HepG2 (cell line): ENCODE data around the gene KCTD19. TPM values are rescaled to one million over a fixed set of nuclear protein-coding genes. Genes with fewer than 3 reads are reported as not detected.
A peak's percentile ranks its signal among the peaks of the same experiment; 100 is the strongest.

ENCODE experiments used
- CENPBD1 ChIP-seq: sonication (generic); formaldehyde crosslinking; IDR thresholded peaks from 2 replicates; pipeline ENCODE4 v1.8.0; 2022; ENCODE audit warnings: missing genetic modification reagents, low read depth, mild to moderate bottlenecking, borderline replicate concordance
- EED ChIP-seq: sonication (generic); formaldehyde crosslinking; IDR thresholded peaks from 2 replicates; pipeline ENCODE4 v1.5.0; 2020; ENCODE audit warnings: mild to moderate bottlenecking, missing genetic modification reagents
- ELF3 ChIP-seq: IDR thresholded peaks from 2 replicates; pipeline ENCODE4 v1.6.1; 2016; ENCODE audit warnings: missing genetic modification reagents, missing compliant biosample characterization
- PHF5A ChIP-seq: IDR thresholded peaks from one replicate; pipeline ENCODE4 v1.6.1; 2018; ENCODE audit warnings: low read depth, missing genetic modification reagents; ENCODE audit not compliant: unreplicated experiment
- PRDM10 ChIP-seq: sonication (generic); formaldehyde crosslinking; IDR thresholded peaks from 2 replicates; pipeline ENCODE4 v1.4.0; 2020; ENCODE audit warnings: low read depth, missing genetic modification reagents
- RAD51 ChIP-seq: fragments of 450-650 bp; IDR thresholded peaks from 2 replicates; pipeline ENCODE4 v1.6.1; 2016; ENCODE audit warnings: borderline replicate concordance
- RNF2 ChIP-seq: fragments of 450-650 bp; conservative IDR thresholded peaks from 2 replicates; pipeline ENCODE4 v1.6.1; 2016; ENCODE audit warnings: low read depth
- SKI ChIP-seq: fragments of 450-650 bp; IDR thresholded peaks from one replicate; pipeline ENCODE4 v1.6.1; 2018; ENCODE audit warnings: mild to moderate bottlenecking; ENCODE audit not compliant: partially characterized antibody
- SOX13 ChIP-seq, 3 experiments: fragments of 450-650 bp in 1 of 3; sonication (generic) in 1 of 3; formaldehyde crosslinking in 1 of 3; IDR thresholded peaks in 2 of 3; conservative IDR thresholded peaks in 1 of 3; 2 replicates each; pipeline versions ENCODE4 v1.5.0 to v1.6.1; 2016 to 2020; ENCODE audit warnings: antibody characterized with exemption in 1 of 3, mild to moderate bottlenecking in 1 of 3, missing compliant biosample characterization in 1 of 3, missing genetic modification reagents in 1 of 3, moderate library complexity in 1 of 3
- TSC22D2 ChIP-seq: sonication (generic); formaldehyde crosslinking; IDR thresholded peaks from 2 replicates; pipeline ENCODE4 v1.5.1; 2020; ENCODE audit warnings: missing genetic modification reagents, mild to moderate bottlenecking, borderline replicate concordance
- ZMYM3 ChIP-seq: sonication (generic); formaldehyde crosslinking; IDR thresholded peaks from 2 replicates; pipeline ENCODE4 v1.5.1; 2020; ENCODE audit warnings: mild to moderate bottlenecking, missing genetic modification reagents
- ZNF652 ChIP-seq: IDR thresholded peaks from 2 replicates; pipeline ENCODE4 v1.6.1; 2016; ENCODE audit warnings: low read depth, borderline replicate concordance
- polyA plus RNA-seq, 8 experiments: library from polyadenylated mRNA; depleted of rRNA in 3 of 8; stranded (reverse) in 7 of 8; unstranded in 1 of 8; fragments of >200 nt; fragmentation: Illumina TruSeq in 4 of 8; extraction: Trizol in 4 of 8; gene quantifications; 2 replicates each; pipeline versions ENCODE4 v1.2.1 to v1.2.3, GENCODE V29; 2011 to 2016; ENCODE audit warnings: low read depth in 4 of 8, missing spikeins in 1 of 8, mixed read lengths in 1 of 8; ENCODE audit not compliant: insufficient read depth in 1 of 8
- total RNA-seq, 5 experiments: library from RNA; depleted of rRNA; stranded (reverse); fragments of >200 nt; fragmentation: Illumina TruSeq; extraction: Trizol; gene quantifications; 2 replicates each; pipeline ENCODE4 v1.2.3, GENCODE V29; 2016; ENCODE audit warnings: low read depth in 1 of 5
- TF ChIP-seq, protein P1 (sequence below): IDR thresholded peaks from 2 replicates; pipeline ENCODE4 v1.6.1; 2016; ENCODE audit warnings: missing biosample characterization, missing genetic modification reagents, low read depth
- TF ChIP-seq, protein P2 (sequence below): sonication (generic); formaldehyde crosslinking; IDR thresholded peaks from 2 replicates; pipeline ENCODE4 v1.5.0; 2020; ENCODE audit warnings: missing genetic modification reagents
- TF ChIP-seq, protein P3 (sequence below): sonication (generic); formaldehyde crosslinking; conservative IDR thresholded peaks from 2 replicates; pipeline ENCODE4 v1.4.0; 2020; ENCODE audit warnings: missing genetic modification reagents
- TF ChIP-seq, protein P4 (sequence below): sonication (generic); formaldehyde crosslinking; IDR thresholded peaks from 2 replicates; pipeline ENCODE4 v1.9.0; 2022; ENCODE audit warnings: low read depth, missing genetic modification reagents

The KCTD19 gene
- total and polyA plus RNA-seq, 2 of the 13 experiments (the other 11 are each of a cell fraction or from before 2014, with no cell fraction given), result not detected

DNA sequence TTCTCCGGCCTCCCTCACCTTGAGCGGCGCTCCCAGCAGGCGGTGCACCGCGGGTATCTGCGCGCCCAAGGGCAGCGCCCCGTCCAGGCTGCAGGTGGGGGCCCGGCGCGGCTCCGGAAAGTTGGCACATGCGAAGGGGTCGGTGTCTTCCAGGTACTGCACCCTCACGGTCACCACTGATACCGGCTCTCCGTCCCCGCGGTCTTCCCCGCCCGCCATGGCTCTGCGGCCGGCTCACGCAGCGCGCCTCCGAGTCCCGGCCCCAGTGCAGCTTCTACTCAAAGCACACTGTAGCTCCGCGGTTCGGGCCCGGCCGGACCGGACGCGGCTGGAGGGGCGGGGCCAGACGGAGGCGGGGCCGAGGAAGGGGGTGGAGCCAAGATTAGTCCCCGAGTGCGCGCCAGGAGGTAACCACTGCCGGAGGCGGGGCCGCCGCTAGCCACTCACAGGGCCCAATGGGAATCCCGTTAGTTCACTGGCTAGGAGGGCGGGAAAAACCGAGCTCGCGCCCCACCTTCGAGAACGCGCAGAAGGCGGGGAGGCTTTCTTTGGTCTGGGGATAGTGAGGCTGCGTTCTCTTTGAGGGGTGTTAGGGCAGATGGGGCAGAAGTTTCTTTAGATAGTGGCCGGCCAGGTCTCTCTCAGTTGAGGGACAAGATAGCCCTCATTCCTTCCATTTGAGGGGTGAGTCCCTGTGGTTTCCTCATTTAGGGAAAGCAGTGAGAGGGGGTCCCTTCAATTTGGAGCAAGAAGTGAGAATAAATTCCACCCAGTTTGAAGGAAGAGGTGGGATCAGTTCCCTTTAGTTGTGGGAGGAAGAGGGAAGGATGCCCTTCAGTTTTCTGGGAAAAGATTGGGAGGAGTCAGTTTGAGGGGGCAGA lies 79.1 kb downstream of the KCTD19 start, which contains the start of gene FHOD1 (continued):
- TF ChIP-seq PRDM10 (CRISPR knock-in tag) (no peak), CENPBD1 (CRISPR knock-in tag) (no peak), TSC22D2 (CRISPR knock-in tag) (0 out of 2 replicates have a peak, but pooled peaks have one; percentile 42), SOX13 (IDR thresholded peaks at IDR 0.05) (no peak), SOX13 (CRISPR knock-in tag; conservative IDR thresholded peaks at IDR 0.05 in 1 of 2, IDR thresholded peaks at IDR 0.05 in 1 of 2) (peak in 1 of 2 experiments; percentile 49; a peak in 1 of 4 replicates), RNF2 (0 out of 2 replicates have a peak, but pooled peaks have one; percentile 54), ZNF652 (CRISPR knock-in tag) (peak; percentile 34; the same call in 1 of the 2 replicates), ELF3 (CRISPR knock-in tag) (no peak), SKI (no peak), ZMYM3 (CRISPR knock-in tag) (no peak), EED (CRISPR knock-in tag) (no peak; the same call in none of the 2 replicates), PHF5A (CRISPR knock-in tag) (no peak), RAD51 (no peak)
- TF ChIP-seq, protein P1, sequence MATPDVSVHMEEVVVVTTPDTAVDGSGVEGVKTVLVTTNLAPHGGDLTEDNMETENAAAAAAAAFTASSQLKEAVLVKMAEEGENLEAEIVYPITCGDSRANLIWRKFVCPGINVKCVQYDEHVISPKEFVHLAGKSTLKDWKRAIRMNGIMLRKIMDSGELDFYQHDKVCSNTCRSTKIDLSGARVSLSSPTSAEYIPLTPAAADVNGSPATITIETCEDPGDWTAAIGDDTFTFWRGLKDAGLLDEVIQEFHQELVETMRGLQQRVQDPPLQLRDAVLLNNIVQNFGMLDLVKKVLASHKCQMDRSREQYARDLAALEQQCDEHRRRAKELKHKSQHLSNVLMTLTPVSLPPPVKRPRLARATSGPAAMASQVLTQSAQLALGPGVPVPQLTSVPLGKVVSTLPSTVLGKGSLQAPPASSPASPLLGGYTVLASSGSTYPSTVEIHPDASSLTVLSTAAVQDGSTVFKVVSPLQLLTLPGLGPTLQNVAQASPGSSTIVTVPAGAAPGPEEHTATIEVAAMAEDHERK (CRISPR knock-in tag), result no peak
- TF ChIP-seq, protein P2, sequence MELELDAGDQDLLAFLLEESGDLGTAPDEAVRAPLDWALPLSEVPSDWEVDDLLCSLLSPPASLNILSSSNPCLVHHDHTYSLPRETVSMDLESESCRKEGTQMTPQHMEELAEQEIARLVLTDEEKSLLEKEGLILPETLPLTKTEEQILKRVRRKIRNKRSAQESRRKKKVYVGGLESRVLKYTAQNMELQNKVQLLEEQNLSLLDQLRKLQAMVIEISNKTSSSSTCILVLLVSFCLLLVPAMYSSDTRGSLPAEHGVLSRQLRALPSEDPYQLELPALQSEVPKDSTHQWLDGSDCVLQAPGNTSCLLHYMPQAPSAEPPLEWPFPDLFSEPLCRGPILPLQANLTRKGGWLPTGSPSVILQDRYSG (CRISPR knock-in tag), result no peak; the same call in 1 of the 2 replicates
- TF ChIP-seq, protein P3, sequence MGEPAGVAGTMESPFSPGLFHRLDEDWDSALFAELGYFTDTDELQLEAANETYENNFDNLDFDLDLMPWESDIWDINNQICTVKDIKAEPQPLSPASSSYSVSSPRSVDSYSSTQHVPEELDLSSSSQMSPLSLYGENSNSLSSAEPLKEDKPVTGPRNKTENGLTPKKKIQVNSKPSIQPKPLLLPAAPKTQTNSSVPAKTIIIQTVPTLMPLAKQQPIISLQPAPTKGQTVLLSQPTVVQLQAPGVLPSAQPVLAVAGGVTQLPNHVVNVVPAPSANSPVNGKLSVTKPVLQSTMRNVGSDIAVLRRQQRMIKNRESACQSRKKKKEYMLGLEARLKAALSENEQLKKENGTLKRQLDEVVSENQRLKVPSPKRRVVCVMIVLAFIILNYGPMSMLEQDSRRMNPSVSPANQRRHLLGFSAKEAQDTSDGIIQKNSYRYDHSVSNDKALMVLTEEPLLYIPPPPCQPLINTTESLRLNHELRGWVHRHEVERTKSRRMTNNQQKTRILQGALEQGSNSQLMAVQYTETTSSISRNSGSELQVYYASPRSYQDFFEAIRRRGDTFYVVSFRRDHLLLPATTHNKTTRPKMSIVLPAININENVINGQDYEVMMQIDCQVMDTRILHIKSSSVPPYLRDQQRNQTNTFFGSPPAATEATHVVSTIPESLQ (CRISPR knock-in tag), result 0 out of 2 replicates have a peak, but pooled peaks have one; percentile 45
- TF ChIP-seq, protein P4, sequence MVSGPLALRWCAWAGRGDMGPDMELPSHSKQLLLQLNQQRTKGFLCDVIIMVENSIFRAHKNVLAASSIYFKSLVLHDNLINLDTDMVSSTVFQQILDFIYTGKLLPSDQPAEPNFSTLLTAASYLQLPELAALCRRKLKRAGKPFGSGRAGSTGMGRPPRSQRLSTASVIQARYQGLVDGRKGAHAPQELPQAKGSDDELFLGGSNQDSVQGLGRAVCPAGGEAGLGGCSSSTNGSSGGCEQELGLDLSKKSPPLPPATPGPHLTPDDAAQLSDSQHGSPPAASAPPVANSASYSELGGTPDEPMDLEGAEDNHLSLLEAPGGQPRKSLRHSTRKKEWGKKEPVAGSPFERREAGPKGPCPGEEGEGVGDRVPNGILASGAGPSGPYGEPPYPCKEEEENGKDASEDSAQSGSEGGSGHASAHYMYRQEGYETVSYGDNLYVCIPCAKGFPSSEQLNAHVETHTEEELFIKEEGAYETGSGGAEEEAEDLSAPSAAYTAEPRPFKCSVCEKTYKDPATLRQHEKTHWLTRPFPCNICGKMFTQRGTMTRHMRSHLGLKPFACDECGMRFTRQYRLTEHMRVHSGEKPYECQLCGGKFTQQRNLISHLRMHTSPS (CRISPR knock-in tag), result peak; percentile 49; the same call in 1 of the 2 replicates
